ENCODE data around the gene NFIC.

Gene NFIC

DNA sequence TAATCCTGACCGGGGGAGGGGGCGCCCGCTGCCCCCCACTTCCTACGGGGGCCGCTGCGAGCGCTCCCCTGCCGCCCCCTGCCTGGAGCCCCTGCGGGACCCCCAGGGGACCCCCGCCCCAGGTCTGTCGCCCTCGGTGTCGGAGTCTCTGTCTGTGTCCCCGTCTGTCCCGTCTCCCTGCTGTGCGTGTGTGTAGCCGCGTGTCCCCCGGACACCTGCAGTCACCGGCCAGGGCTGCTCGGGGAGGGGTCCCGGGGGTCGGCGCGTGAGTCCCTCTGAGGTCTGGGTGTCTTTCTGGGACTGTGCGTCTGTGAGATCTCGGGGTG lies 7.7 kb upstream of the NFIC start:
- DNase-seq: no peak

DNA sequence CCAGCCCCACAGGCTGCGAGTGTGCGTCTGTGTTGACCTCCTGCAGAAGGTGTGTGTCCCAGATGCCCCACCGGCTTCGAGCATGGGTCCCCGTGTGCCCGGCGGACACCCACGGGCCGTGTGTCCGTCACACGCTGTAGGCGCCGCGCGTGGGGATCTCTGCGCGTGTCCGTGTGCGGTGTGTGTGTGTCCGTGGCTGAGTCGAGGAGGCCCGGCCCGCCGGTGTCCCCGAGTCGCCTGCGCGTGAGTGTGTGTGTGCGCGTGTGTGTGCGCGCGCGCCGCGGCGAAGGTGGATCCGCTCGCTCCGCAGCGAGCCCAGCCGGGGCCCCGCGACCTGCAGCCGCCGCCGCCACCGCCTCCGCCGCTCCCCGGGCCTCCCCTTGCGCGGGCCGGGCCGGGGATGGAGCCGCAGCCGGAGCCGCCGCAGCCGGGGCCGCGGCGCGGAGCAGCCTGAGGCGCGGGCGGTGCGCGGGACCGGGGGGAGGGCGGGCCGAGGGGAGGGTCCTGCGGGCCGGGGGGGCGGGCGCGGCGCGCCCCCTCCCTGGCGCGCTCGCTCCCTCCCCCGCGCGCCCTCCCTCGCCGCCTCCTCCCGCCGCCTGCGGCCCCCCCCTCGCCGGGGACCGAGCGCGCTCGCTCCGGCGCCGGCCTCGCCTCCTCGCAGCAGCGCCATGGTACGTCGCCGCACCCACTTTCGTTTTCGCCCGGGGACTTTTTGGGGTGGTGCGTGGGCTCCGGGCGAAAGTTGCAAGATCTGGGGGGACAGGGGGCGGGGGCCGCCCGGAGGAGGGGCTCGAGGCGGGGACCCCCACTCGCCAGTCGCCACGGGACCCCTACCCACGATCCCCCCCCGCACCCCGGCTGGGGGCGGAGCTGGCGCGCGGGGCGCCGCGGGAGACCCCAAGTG lies 7.1 kb upstream of the NFIC start:
- DNase-seq: peak in 41 of 51 donors; percentile 34 to 84 (median 62)

DNA sequence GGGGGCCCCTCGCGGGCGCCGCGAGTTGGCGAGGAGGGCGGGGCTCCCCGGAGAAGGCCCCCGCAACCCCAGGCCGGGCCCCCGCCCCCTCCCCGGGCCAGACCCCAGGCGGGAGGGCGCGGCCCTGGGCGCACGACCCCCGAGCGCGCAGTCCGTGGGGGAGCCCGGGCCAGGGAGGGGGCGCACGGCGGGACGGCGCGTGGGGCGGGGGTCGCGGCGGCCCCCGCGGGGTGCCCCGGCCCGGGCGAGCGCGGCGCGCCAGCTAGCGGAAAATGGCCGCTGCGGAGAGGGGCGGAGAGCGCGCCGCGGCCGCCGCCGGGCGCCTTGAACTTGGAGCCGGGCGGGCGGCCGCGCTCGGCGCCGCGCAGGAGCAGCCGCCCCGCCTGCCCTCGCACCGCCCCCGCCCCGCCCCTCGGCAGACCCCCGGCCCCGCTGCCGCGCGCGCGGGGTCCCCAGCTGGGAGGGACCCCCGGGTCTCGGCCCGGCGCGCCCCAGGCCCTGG lies 6.4 kb upstream of the NFIC start:
- DNase-seq: no peak

DNA sequence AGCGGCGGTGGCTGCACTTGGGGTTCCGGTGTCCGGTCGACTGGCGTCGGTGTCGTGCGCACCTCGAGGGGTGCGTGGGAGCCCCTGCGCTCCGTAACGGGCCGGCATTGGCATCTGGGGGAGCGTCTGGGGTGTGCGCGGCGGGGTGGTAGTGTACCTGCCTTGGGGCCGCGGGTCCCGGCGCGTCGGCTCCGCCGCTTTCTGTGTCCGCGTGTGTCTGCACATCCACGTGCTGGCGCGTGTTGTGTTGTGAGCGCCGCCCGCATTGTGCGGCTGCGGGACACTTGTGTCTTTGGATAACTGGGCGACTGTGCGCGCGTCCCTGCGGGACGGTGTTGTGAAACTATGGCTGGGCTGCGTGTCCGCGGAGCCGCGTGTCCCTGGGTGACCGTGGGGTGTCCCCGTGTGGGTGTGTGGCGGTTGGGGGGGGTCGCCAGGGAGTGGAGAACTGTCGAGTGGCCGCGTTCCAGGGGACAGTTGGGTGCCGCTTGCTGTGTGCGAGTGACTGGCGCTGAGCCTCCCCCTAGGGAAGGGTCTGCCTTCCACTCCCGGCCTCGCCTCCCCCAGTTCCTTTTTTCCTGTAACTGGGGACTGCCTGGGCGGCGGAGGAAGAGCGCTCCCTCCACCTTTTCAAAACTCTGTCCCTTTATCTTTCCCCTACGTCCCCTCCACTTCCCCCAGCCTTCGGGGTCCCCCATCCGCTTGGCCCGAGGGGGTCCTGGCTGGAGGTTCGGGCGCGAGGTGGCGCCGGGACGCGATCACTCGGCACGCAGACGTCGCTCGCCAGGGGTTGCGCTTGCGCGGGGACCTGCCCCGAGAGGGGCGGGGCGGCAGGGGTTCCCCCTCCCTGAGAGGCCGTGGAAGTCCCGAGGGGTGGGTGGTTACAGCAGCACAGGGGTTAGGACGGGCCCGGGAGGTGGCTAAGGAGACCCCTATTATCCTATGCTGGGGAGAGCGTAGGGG lies 5.7 kb upstream of the NFIC start:
- peak; percentile 38 to 88 (median 66) for DNase-seq

DNA sequence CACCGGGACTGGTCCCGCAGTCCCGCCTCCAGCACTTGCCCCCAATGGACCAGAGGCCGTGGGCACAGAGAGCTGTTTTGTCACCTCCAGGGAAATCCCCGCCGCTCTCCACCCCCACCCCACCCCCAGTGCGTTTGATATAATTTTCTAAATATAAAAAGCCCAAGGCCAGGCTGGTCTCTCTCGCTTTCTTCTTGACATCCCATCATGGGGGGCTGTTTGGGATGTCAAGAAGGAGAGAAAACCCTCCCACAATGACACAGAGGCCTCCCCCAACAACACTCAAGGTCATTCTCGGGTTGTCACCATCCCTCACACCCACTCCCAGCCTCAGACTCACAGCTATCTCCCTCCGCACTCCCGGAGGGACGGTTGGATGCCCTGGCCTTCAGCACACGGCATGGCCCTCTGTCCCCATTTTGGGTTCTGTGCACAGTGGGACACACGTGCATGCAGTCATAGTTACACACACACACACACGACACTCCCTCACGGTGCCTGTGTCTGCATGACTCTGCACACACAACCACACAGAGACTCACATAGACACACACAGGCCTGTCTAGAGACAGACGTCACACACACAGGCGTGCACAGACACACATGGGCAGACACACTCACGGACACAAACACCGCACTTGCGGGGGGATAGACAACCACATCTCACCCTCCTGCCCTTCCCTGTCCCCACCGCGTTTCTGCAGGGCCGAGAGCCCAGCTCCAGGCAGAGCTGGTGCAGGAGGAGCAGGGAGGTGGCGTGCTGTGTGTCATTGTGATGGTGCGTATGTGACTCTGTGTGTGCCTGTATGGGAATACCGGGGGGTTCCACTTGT lies 4.8 kb upstream of the NFIC start:
- peak in 4 of 51 donors; percentile 19 to 64 (median 48) for DNase-seq

DNA sequence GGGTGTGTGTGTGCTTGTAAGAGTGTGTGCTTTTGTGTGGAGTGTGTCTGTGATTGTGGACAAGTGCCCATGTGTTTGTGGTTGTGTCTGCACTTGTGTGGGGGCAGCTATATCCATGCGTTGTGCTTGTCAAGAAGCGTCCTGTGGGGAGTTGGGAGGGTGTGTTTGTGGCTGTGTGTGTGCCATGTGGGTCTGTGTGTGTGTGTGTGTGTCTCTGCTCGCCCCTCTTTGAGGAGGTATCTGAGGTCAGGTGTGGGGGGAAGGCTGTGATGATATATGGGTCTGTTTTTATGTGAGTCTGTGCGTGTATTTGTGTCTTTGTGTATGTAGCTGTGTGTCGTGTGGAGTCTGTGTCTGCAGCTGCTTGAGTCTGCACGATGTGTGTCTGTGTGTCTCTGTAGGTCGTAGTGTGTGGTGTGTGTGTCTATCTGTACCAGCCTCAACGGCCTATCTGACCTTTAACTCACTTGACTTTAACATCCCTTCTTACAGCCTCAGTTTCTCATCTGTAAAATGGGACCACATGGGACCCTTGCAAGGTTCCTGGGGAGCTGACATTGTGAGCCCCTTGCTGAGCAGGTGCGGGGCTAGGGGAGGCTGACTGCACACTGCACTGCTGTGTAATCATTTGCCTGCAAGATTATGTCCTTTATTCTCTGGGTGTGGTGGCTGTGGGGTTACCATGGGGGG lies 4.0 kb upstream of the NFIC start:
- DNase-seq: no peak

DNA sequence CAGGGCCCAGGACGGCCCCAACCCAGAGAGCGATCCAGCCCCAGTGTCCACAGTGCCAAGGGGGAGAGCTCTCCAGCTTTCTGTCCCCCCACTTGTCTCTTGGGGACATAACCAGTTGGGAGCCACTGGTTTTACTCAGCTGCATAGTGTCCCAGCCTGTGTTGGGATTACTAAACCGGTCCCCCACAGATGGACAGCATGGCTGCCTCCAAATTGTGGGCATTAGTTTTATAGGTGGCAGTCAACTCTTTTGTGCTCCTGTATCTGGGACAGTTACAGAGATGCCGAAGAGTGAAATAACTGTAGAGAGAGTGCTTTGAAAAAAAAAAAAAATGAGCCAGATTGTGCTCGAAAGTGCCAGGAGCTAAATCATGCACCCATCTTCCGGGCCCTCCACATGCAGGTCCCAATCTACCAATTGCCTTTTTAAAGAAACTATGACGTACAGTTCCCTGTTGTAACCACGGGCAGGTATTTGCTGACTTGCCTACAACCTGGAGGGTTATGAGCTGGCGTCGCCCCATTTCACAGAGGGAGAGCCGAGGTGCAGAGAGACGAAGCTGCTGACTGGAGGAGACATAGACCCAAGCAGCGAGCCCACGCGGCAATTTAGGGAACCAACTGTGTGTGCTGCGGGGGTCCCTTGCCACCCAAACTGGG lies 2.4 kb upstream of the NFIC start:
- DNase-seq: no peak

DNA sequence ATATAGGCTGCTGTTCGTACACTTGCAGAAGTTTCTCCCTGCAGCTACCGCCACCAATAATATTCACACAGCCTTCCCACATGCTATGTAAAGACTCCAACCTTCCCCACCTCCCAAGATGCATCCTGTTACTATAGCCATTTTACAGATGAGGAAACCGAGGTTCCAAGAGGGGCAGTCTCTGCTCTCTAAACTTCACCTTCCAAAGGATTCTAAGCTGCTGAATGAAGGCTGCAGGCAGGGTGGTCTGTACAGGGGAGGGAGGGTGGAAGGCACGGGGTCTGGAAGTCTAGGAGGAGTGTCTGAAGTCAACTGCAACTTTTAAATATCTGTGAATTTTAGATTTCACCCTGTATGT lies 1.9 kb upstream of the NFIC start:
- no peak for DNase-seq

DNA sequence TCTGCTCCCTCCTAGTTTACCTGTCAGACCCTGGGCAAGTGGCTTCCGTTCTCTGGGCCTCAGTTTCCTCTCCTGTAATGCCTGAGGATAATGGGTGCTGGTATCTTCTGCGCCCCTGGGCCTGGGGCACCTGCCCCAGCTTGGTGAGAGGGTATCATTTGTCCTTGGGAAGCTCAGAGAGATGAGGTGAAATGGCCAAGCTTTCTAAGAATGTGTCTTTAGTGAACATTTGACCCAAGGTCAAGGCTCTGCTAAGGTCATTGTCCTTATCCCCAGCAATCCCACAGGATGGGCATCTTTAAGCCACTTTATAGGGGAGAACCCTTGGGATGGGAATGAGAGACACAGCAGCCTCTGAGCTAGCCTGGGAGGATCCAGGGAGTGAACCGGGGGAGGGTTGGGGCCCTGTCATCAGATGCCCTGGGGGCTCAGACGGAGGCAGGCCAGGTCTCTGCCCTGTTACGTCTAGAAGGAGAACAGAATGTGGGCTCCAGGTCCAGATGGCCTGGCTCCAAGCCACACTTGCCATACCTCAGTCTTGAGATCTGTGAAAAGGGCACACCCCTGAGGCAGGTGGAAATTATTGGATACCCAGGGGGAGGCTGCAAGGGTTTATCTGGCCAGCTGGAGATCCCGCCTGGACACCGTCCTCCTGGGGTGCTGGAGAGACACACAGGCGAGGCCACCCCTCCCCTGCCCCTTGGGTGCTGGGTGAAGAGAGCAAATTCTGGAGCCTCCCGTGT lies 1.1 kb upstream of the NFIC start:
- DNase-seq: peak in 3 of 51 donors; percentile 48 to 53 (median 50)

DNA sequence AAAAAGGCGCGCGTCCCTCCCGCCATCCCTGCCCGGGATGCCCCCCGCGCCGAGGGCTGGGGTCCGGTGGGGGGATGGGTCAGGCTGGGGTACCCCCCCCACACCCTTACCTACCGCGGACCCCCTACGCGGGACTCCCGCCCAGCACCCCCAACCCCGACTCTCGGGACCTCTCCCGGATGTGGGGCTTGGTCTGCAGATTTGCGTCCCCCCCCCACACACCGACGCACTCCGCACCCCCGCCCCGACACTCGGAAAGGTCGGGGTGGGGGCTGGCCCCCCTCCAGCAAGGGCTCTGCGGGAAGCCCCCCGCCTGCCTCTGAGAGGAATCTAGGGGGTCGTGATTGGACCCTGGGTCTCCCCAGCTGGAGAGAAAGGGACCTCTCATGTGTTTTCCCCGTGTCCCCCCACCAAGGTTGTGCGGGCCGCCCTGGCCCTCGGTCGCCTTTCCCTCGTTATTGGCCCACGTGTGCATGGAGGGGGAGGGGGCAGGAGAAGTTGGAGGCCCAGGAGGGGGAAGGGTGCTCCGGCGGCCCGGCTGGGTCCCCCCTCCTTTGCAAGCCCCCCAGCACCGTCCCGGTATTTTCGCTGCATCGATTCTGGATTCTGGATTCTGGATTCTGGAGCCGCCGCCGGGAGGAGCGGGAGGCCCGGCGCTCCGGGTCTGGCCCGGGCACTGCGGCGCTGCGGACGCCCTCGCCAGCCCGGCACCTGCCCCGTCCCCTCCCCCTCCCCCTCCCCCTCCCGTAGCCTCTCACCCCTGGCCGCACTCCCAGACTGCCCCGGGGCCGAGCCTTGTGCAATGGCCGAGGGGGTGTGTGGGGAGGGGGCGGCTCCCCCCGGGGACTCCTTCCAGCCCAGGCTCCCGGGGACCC lies 607 bp downstream of the NFIC start:
- DNase-seq: peak in 27 of 51 donors; percentile 20 to 74 (median 51)

DNA sequence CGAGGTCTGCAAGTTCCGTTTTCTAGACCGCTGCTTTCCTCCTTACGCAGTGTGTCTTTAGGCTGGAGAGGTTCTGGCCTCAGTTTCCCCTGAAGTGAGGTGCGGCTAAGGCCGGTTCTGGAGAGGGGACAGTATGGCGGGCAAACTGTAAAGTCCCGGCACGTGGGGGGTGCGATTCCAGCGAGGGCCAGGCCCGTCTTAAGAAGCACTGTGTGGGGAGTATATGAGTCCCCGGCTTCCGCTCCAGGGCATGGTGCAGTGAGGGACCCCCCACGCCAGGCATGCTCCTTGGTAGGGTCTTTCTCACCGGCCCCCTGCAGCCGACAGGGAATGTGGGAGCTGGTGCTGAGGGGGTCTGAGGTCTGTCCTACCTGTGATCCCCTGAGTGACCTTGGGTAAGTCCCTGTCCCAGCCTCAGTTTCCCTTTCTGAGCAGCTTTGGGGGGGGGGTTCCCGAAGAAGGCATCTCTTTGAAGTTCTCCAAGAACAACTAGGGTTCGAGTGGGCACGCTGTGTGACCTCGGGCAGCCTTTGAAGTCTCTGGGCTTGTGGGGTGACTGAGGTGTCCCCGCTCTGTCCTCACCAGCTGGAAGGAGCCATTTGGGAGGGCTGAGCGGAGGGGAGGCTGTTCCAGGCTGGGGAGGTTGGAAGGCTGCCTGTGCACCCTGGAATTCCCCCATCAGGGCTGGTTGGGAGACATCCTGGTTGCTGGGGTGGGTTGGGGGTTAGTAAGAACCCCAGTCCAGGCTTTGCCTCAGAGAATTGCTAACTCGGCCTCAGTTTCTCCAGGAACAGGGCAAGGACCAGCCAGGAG lies 1.5 kb downstream of the NFIC start:
- peak in 1 of 51 donors; percentile 23 for DNase-seq

DNA sequence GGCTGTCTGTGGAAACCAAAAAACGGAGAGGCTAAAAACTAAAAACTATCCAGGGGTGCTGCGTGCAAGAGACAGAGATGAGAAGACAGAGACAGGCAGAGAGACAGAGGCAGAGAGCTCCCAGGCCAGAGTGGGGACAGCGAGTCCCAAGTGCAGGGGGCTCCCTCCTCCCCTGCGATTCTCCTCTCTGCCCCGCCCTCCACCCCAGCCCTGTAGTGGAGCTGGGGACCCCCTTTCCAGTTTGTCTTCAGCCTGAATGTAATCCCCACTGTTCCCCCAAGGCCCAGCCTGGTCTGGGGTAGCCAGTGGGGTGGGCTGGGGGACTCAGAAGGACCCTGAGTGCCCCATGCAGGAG lies 2.0 kb downstream of the NFIC start:
- DNase-seq: no peak

DNA sequence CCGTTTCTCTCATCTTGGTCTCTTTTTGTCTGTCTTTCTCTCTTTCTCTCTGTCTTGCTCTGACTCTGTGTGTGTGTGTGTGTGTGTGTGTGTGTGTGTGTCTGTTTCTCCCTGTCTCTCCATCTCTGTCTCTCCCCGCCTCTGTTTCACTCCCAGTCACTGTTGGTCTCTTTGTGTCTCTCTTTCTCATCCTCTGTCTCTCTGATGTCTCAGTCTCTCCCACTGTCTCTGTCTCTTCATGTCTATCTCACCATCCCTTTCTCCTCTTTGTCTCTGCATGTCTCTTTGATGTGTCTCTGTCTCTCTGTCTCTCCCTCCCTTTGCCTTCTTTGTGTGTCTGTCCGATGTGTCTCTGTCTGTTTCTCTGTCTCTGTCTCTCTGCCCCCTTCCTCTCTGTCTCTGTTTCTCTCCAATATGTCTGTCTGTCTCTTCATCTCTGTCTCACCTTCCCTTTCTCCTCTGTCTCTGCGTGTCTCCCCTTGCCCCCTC lies 2.5 kb downstream of the NFIC start:
- no peak for DNase-seq

DNA sequence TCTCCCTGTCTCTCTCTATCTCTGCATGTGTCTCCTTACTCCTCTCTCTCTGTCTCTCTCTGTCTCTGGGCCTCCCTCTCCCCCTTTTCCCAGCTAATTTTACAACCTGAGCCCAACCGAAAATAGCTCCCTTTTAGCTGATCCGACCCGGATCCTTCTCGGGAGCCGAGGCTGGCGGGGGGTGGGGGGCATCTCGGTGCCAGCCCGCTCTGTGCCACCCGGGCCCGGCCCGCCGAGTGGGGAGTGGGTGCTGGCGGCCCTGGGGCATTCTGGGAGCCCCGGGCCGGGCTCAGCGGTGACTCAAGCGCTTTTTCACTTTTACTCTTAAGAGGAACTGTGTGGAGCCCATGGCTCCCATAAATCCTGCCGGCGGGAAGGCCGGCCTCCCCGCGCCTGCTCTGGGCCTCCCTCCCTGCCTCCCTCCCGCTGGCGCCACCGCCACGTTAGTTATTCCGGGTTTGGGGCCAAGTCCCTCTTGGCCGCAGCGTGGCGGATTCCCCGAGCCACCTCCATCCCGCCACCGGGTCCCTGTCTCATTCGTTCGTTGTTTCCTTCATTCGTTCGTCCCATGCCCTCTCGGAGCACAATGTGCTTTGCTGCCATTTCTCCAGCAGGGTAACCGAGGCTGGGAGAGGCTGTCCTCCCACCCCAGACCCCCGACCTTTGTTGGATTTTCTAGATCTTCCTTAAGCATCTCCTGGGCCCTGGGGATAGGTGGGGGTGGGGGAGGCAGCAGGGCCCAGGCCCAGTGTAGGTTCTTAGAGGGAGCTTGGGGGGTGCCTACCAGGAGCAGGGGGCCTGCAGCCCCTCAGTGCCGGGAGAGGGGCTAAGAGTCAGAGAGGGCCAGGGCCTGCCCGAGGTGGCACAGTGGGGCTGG lies 3.2 kb downstream of the NFIC start:
- DNase-seq: peak in 39 of 51 donors; percentile 15 to 77 (median 55)

DNA sequence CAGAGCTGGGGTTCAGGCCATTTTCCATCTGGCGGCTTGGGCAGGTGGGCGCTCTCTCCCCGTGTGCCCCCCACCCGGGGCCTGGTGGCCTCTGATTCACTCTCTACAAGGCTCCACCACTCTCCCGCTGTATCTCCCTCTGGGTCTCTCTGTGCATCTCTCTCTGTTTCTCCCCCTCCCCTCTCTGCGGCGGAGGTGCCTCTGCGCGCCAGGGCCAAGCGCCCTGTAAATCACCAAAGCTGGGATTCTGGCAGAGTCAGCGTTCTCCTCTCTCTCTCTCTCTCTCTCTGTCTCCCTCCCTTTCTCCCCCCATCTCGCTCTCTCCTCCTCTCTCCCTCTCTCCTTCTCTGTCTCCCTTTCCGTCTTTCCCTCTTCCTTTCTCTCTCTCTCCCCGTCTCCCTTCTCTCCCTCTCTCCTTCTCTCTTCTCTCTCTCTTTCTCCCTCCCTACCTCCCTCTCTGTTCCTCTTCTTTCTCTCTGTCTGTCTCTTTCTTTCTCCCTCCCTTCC lies 3.9 kb downstream of the NFIC start:
- peak in 1 of 51 donors; percentile 24 for DNase-seq

All from hypothalamus (tissue), 51 donors.